Spinal cord (tissue), 10 donors: ENCODE data around the gene GAST. TPM values are rescaled to one million over a fixed set of nuclear protein-coding genes. Genes with fewer than 3 reads are reported as not detected.
A peak's percentile ranks its signal among the peaks of the same experiment; 100 is the strongest.

Experiments
- DNase-seq, 6 donors: peaks; one replicate each; pipeline versions ENCODE4 v3.0.0 to v3.0.0-alpha.2; 2013 to 2015; ENCODE audit warnings: low spot score in 6 of 6, low read depth in 4 of 6
- H3K27ac ChIP-seq: one replicate; pipeline ENCODE4 v1.5.1; 2013; ENCODE audit warnings: low read depth, low read length, control low read depth
- H3K27me3 ChIP-seq: one replicate; pipeline ENCODE4 v1.6.1; 2013; ENCODE audit warnings: low read length; ENCODE audit not compliant: control insufficient read depth, insufficient read depth
- H3K36me3 ChIP-seq: one replicate; pipeline ENCODE4 v1.6.1; 2013; ENCODE audit warnings: low read length; ENCODE audit not compliant: control insufficient read depth, insufficient read depth
- H3K4me1 ChIP-seq: one replicate; pipeline ENCODE4 v1.6.1; 2013; ENCODE audit warnings: low read length; ENCODE audit not compliant: control insufficient read depth, insufficient read depth
- H3K4me3 ChIP-seq: one replicate; pipeline ENCODE4 v1.5.1; 2013; ENCODE audit warnings: low read depth, low read length, control low read depth
- H3K9me3 ChIP-seq: one replicate; pipeline ENCODE4 v1.6.1; 2013; ENCODE audit warnings: low read length; ENCODE audit not compliant: control insufficient read depth, insufficient read depth
- WGBS: methylation state at CpG from one replicate; pipeline ENCODE4 v1.1.5; 2013; ENCODE audit warnings: missing lambda C conversion rate; ENCODE audit not compliant: insufficient coverage; 5-methylcytosine and 5-hydroxymethylcytosine counted together
- polyA plus RNA-seq, 2 donors: library from polyadenylated mRNA; unstranded; fragments of 120-200 nt; gene quantifications; one replicate each; pipeline ENCODE4 v1.2.1, GENCODE V29; 2013; ENCODE audit not compliant: insufficient read length in 2 of 2
- total RNA-seq, 2 donors: library from RNA; depleted of rRNA in 1 of 2; stranded (reverse); fragments of 120-200 nt in 1 of 2; fragments of >200 nt in 1 of 2; gene quantifications; one replicate each; pipeline versions ENCODE4 v1.2.3 to v1.2.4, GENCODE V29; 2013 to 2014
- donor health status: healthy.

The GAST gene
- total and polyA plus RNA-seq, 4 donors, result 0.47 to 0.57 TPM; not detected in 2

DNA sequence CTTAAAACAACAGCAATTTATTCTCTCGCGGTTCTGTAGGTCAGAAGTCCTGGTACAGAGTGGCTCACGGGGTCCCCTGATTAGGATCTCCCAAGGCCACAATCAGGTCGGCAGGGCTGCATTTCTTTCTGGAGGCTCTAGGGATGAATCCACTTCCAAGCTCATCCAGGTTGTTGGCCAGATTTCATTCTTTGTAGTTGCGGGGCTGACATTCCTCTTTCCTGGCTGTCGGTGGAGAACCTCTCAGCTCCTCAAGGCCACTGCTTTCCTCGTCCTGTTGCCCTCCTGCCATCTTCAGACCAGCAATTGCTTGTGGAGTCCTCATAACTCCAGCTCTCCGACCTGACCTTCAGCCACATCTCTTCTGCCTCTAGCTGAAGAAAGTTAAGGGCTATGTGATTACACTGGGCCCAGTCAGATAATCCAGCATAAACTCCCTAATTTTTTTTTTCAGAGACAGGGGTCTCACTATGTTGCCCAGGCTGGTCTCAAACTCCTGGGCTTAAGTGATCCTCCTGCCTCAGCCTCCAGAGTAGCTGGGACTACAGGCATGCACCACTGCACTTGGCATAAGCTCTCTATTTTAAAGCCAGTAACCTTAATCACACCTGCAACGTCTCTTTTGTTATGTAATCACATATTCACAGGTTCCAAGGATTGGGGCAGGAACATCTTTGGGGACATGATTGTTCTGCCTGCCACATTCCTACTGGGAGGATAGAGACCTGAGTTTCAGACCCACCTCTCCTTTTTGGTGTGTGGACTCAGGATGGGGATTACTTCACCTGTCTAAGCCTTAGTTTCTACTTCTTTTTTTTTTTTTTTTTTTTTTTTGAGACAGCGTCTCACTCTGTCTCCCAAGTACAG lies 4.1 kb upstream of the GAST start:
- H3K4me1 ChIP-seq, result peaks cover 27% of the 10 kb centered on the region
- no peak overlapping the region for H3K27ac ChIP-seq
- H3K9me3 ChIP-seq, result no peaks in the 10 kb centered on the region
- no peak overlapping the region for H3K4me3 ChIP-seq
- no peaks in the 10 kb centered on the region for H3K27me3 ChIP-seq
- DNase-seq, result no peak
- WGBS, result 79% methylated on average over 8 of the region's 10 CpGs
- H3K36me3 ChIP-seq, result no peaks in the 10 kb centered on the region

DNA sequence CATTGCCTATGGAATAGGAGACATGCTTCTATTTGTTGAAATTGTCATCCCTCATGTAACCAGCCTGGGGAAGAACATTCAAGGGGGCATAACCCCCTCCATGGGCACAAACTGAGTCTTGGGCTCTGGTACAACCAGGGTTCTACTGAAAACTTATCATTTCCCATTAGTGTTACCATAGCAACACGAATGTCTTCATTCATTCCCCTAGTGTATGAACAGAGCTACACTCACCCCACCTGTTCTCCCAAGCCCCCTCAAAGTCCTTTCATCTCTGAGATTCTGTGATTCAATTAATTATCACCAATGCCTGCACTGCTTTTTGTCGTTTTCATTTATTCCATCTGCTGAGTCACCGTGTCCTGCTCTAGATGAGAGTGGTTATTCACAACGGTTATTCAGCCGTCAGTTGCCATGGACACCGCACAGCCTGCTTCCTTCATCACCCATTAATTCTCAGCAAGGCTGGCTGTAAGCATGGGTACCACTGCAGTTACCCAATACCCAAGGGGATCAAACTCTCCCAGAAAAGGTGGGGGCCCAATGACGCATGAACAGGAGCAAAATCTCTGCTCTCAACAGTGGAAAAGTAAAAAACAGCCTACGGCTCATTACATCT lies 1.6 kb upstream of the GAST start:
- no peak overlapping the region for H3K4me3 ChIP-seq

DNA sequence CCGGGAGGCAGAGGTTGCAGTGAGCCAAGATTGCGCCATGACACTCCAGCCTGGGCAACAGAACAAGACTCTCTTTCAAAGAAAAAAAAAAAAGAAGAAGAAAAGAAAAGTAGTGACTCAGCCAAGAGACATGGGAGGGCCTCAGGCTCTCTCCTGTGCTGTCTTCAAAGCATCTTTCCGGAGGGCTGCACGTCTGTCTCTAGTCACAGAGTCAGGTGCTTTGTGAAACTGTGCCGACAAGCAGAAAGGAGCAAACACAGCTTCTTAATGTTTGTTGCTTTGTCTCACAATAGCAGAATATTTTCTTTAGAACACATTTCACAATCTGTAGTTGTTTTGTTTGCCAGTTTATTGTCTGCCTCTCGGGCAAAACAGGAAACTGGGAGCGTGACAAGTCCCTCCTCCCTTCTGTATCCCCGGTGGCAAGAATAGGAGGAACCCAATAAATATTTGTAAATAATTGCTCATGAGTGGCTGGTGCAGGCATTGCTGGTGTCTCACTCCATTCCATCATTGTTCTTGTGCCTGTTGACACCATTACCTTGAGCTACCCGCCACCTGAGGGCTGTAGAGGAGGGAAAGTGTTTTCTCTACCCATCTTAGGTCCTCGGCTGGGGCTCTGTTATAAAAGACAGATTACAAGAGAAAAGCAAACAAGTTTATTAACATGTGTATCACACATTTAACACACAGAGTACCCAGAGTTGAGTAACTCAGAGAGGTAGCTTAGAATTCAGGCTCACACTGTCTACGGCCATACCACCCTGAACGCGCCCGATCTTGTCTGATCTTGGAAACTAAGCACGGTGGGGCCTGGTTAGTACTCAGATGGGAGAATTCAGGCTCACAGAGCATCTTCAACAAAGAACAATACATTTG lies 5.5 kb downstream of the GAST start:
- Histone ChIP-seq H3K36me3 (no peaks in the 10 kb centered on the region), H3K27ac (no peak overlapping the region), H3K4me1 (peaks cover 14% of the 10 kb centered on the region), H3K9me3 (no peaks in the 10 kb centered on the region), H3K27me3 (no peaks in the 10 kb centered on the region), H3K4me3 (no peak overlapping the region)
- peak in 1 of 6 donors; percentile 58 for DNase-seq
- 13% methylated on average over 3 of the region's 15 CpGs for WGBS

More for the DNA sequence above, 1.6 kb upstream of the GAST start:
- Histone ChIP-seq H3K36me3 (no peaks in the 10 kb centered on the region), H3K27ac (no peak overlapping the region), H3K9me3 (no peaks in the 10 kb centered on the region), H3K4me1 (peaks cover 19% of the 10 kb centered on the region), H3K27me3 (no peaks in the 10 kb centered on the region)
- DNase-seq, result peak in 5 of 6 donors; percentile 65 to 98 (median 80)
- WGBS, result 15% methylated on average over 7 of the region's 8 CpGs

DNA sequence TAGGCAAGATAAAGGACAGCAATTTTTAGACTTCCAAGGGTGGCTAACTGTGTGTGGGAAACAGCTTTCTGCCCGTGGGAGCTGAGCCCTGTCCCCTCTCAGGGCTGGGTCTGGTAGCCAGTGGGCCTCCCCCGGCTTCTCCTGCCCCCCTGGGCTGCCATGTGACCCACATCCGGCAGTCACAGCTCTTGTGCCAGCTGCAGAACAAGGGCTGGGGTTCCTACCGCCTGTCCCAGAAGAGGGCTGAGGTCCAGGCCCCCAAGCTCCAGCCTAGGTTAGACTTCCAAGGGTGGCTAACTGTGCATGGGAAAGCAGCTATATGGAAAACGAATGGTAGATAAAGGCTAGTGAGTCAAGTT lies 6.1 kb downstream of the GAST start:
- H3K36me3 ChIP-seq, result peaks cover 3% of the 10 kb centered on the region
- no peaks in the 10 kb centered on the region for H3K9me3 ChIP-seq
- H3K27ac ChIP-seq, result no peak overlapping the region
- peaks cover 14% of the 10 kb centered on the region for H3K4me1 ChIP-seq
- no peak overlapping the region for H3K4me3 ChIP-seq
- 28% methylated on average over 5 of the region's 5 CpGs for WGBS
- no peaks in the 10 kb centered on the region for H3K27me3 ChIP-seq
- DNase-seq, result no peak

DNA sequence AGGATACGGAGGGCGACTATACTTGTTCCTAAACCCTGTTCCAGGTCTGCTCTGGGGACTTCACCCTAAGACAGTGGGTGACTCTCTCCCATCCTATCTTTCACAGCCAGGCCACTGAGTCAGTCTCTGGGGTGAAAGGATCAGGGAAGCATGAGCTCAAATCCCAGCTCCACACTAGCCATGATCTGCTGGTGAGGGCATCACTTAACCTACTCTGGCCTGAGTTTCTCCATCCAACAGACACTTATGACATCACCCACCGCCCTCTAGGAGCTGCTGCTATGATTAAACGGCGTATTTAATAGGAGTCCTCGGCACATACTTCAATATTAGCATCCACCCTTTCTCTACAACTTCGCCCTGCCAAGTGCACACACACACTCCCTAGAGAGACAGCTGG lies 10.1 kb downstream of the GAST start:
- Histone ChIP-seq H3K27ac (no peak overlapping the region), H3K4me1 (peaks cover 11% of the 10 kb centered on the region), H3K4me3 (no peak overlapping the region), H3K36me3 (peaks cover 13% of the 10 kb centered on the region), H3K9me3 (no peaks in the 10 kb centered on the region), H3K27me3 (no peaks in the 10 kb centered on the region)
- WGBS, result 77% methylated on average over 6 of the region's 7 CpGs
- DNase-seq, result no peak

DNA sequence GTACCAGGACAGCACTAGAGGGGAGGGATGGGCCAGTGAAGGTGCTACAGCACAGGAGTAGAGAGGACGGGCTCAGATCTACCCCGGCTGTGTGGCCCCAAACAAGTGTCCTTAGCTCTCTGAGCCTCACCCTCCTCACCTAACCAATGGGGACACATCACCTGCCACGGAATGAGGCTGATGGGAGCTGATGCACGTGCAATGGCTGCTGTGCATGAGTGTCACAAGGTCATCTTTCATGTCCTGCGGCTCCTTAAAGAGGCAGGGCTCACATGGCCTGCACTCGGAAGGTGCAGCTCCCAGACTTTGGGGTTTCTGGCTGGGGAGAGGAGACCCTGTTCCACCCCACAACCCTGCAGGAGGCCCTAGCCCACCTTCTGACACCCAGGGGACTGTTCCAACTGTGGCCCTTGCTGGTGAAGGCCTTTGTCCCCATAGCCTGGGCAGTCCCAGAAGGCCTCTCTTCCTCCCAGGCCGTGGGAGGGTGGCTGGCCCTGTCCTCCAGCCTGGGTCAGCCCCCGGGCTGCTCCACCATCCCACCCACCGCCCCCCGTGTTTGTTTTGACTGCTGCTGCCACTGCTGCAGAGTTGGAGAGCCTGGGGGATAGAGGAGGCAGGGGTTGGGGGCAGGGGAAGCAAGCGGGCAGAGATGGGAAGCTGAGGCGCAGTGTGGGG lies 11.8 kb downstream of the GAST start:
- Histone ChIP-seq H3K36me3 (peaks cover 17% of the 10 kb centered on the region), H3K4me1 (no peaks in the 10 kb centered on the region), H3K4me3 (no peak overlapping the region), H3K27ac (no peak overlapping the region), H3K9me3 (no peaks in the 10 kb centered on the region), H3K27me3 (no peaks in the 10 kb centered on the region)
- 81% methylated on average over 7 of the region's 12 CpGs for WGBS
- no peak for DNase-seq

DNA sequence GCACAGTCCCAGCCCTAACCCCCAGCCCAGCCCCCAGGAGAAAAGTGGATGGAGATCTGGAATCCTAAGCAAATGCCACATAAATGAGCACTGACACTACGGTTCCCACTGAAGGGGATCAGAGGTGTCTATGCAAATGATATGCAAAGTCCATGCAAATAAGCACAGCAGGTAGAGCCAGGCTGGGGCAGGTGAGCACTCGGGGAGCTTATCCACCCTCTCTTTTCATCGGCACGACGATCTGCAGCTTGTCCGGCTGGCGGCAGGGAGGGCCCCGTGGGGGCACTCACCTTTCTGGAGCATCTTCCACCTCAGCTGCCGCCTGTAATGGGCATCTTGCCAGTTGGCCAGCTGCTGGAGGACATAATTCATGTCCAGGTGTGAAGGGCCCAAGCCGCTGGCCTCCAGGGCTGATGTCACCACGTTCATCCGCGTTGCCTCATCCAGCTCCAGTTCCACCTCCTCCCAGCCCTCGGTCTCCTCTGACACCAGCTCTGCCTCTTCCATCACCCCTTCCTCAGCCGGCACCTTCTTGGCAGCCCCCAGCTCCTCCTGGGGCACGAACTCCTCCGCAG lies 12.4 kb downstream of the GAST start:
- H3K27ac ChIP-seq, result no peak overlapping the region
- H3K36me3 ChIP-seq, result peaks cover 17% of the 10 kb centered on the region
- no peaks in the 10 kb centered on the region for H3K4me1 ChIP-seq
- WGBS, result 67% methylated on average over 17 of the region's 17 CpGs
- no peaks in the 10 kb centered on the region for H3K27me3 ChIP-seq
- no peak overlapping the region for H3K4me3 ChIP-seq
- no peaks in the 10 kb centered on the region for H3K9me3 ChIP-seq
- DNase-seq, result peak in 1 of 6 donors; percentile 14

DNA sequence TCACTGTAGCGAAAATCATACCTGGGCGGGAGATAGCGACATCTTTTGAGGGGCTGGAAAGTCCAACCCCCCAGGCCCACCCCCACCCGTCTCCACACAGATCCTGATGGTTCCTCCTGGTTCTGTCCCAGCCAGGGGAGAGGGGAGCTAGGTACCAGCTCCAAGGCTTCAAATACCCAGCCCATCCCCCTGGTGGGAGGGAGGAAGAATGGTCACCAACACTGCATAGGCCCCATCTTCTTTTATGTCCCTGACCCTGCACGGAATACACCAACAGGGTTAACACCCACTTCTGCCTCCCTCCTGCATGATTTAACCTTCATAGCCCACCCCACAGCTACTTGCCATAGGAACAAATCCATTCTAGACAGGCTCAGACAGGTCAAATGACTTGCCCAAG lies 13.0 kb downstream of the GAST start:
- DNase-seq, result no peak
- no peaks in the 10 kb centered on the region for H3K4me1 ChIP-seq
- no peaks in the 10 kb centered on the region for H3K9me3 ChIP-seq
- H3K27ac ChIP-seq, result no peak overlapping the region
- H3K4me3 ChIP-seq, result no peak overlapping the region
- 82% methylated on average over 4 of the region's 5 CpGs for WGBS
- peaks cover 17% of the 10 kb centered on the region for H3K36me3 ChIP-seq
- H3K27me3 ChIP-seq, result no peaks in the 10 kb centered on the region

DNA sequence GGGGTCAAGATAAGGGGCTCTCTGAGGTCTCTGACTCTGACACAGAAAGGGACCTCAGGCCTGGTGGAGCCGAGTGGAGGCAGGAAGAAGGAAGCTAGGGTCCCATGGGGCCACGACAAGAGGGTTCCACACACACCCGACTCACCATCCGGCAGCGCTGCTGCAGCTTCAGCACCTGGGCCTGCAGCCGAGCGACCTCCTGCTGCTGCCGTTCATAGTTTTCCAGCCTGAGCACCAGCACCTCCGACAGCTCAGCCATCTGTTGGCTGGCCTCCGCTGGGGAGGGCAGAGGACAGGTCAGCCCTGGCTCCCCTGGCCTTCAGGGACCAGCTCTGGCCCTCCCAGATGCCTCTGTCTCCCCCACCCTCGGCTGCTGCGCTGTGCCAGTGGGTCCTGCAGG lies 15.9 kb downstream of the GAST start:
- no peaks in the 10 kb centered on the region for H3K9me3 ChIP-seq
- H3K27me3 ChIP-seq, result peaks cover 14% of the 10 kb centered on the region
- peaks cover under 1% of the 10 kb centered on the region for H3K4me1 ChIP-seq
- H3K27ac ChIP-seq, result no peak overlapping the region
- no peak overlapping the region for H3K4me3 ChIP-seq
- DNase-seq, result no peak
- WGBS, result 80% methylated on average over 12 of the region's 12 CpGs
- peaks cover 23% of the 10 kb centered on the region for H3K36me3 ChIP-seq
